Loucy (cell line): ENCODE results near the gene IL17RD.

Experiments
- H2AFZ ChIP-seq: fragments of 200-600 bp; sonication (generic); 2 replicates; pipeline ENCODE4 v1.6.0; 2016; ENCODE audit warnings: antibody characterized with exemption, mild to moderate bottlenecking, low read length, moderate library complexity
- H3F3A ChIP-seq: fragments of 200-600 bp; 2 replicates; pipeline ENCODE4 v1.6.0; 2016; ENCODE audit warnings: antibody characterized with exemption, low read depth, mild to moderate bottlenecking
- H3K27me3 ChIP-seq: fragments of 200-600 bp; sonication (generic); 2 replicates; pipeline ENCODE4 v1.6.1; 2014; ENCODE audit warnings: low read length, mild to moderate bottlenecking; ENCODE audit not compliant: insufficient read depth, poor library complexity, severe bottlenecking
- H3K36me3 ChIP-seq: fragments of 200-600 bp; sonication (generic); 2 replicates; pipeline ENCODE4 v1.6.1; 2016; ENCODE audit warnings: low read length; ENCODE audit not compliant: insufficient read depth
- H3K4me1 ChIP-seq: fragments of 200-600 bp; sonication (generic); 2 replicates; pipeline ENCODE4 v1.5.1; 2014; ENCODE audit warnings: low read length, mild to moderate bottlenecking; ENCODE audit not compliant: insufficient read depth, poor library complexity, severe bottlenecking
- H3K4me2 ChIP-seq: fragments of 200-600 bp; sonication (generic); 2 replicates; pipeline ENCODE4 v1.6.0; 2014; ENCODE audit warnings: antibody characterized with exemption, low read length, low read depth, mild to moderate bottlenecking; ENCODE audit not compliant: poor library complexity, severe bottlenecking
- H3K4me3 ChIP-seq: fragments of 200-600 bp; sonication (generic); 2 replicates; pipeline ENCODE4 v1.5.1; 2014; ENCODE audit warnings: low read length, mild to moderate bottlenecking, mixed read lengths; ENCODE audit not compliant: poor library complexity, severe bottlenecking
- H3K79me2 ChIP-seq: fragments of 200-600 bp; sonication (generic); 2 replicates; pipeline ENCODE4 v1.6.1; 2014; ENCODE audit warnings: low read length; ENCODE audit not compliant: insufficient read depth
- H3K9ac ChIP-seq: fragments of 200-600 bp; sonication (generic); 2 replicates; pipeline ENCODE4 v1.6.0; 2014; ENCODE audit warnings: mild to moderate bottlenecking, low read depth, low read length, moderate library complexity; ENCODE audit not compliant: poor library complexity, severe bottlenecking
- H3K9me2 ChIP-seq: fragments of 200-600 bp; sonication (generic); replicated peaks from 2 replicates; pipeline ENCODE4 v1.6.1; 2016; ENCODE audit warnings: low read depth, low read length, mixed read lengths
- H3K9me3 ChIP-seq: fragments of 200-600 bp; sonication (generic); 2 replicates; pipeline ENCODE4 v1.6.1; 2014; ENCODE audit warnings: mild to moderate bottlenecking, antibody characterized with exemption, low read length, low read depth; ENCODE audit not compliant: insufficient read depth
- H4K20me1 ChIP-seq: fragments of 200-600 bp; sonication (generic); 2 replicates; pipeline ENCODE4 v1.6.0; 2014; ENCODE audit warnings: antibody characterized with exemption, low read length, mild to moderate bottlenecking; ENCODE audit not compliant: insufficient read depth, poor library complexity, severe bottlenecking
- CTCF ChIP-seq: fragments of 200-600 bp; sonication (generic); conservative IDR thresholded peaks from 2 replicates; pipeline ENCODE4 v1.5.1; 2014; ENCODE audit warnings: mild to moderate bottlenecking, antibody characterized with exemption, low read length
- EZH2phosphoT487 ChIP-seq: fragments of 200-600 bp; IDR thresholded peaks from 2 replicates; pipeline ENCODE4 v1.6.1; 2018; ENCODE audit warnings: antibody characterized with exemption, mild to moderate bottlenecking, moderate library complexity, borderline replicate concordance

IL17RD gene

GRCh38 chr3:57179580-57180410, 14.6 kb upstream of the IL17RD start:
- Histone ChIP-seq H3K4me2 (no peak overlapping the region), H3K79me2 (no peaks in the 10 kb centered on the region), H3K9me3 (no peaks in the 10 kb centered on the region), H2AFZ (no peak overlapping the region), H3K4me3 (no peak overlapping the region), H4K20me1 (no peaks in the 10 kb centered on the region), H3F3A (no peaks in the 10 kb centered on the region), H3K27me3 (no peaks in the 10 kb centered on the region), H3K4me1 (no peaks in the 10 kb centered on the region), H3K9me2 (no peaks in the 10 kb centered on the region), H3K9ac (no peak overlapping the region), H3K36me3 (no peaks in the 10 kb centered on the region)
- TF ChIP-seq CTCF, result peak; percentile 77
- no peak for TF ChIP-seq EZH2phosphoT487

GRCh38 chr3:57176045-57176444, 10.9 kb upstream of the IL17RD start:
- no peak for TF ChIP-seq CTCF
- TF ChIP-seq EZH2phosphoT487, result no peak
- no peak overlapping the region for H2AFZ ChIP-seq
- no peaks in the 10 kb centered on the region for H3K36me3 ChIP-seq
- H3F3A ChIP-seq, result no peaks in the 10 kb centered on the region
- H3K27me3 ChIP-seq, result no peaks in the 10 kb centered on the region
- H3K4me3 ChIP-seq, result no peak overlapping the region
- no peaks in the 10 kb centered on the region for H3K9me3 ChIP-seq
- no peaks in the 10 kb centered on the region for H3K4me1 ChIP-seq
- H3K4me2 ChIP-seq, result no peak overlapping the region
- no peaks in the 10 kb centered on the region for H4K20me1 ChIP-seq
- H3K79me2 ChIP-seq, result no peaks in the 10 kb centered on the region
- H3K9me2 ChIP-seq, result no peaks in the 10 kb centered on the region
- H3K9ac ChIP-seq, result no peak overlapping the region

DNA sequence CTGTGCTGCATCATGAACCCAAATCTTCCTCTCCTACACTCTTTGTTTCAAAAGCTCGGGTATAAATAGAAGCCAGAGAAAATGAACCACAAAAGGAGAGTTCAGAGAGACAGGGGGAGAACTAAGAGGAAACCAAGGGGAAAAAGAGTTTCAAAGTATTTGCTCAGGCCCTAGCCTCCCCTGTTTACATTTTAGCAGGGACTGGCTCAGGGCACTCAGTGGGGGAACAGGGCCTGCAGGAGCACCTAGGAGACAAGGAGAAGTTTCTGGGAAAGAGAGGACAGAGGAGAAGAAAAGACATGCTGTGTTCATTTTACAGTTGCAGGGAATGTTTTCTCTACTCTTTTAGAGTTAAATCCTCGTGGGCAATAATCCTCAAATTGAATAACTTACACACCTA, 8.5 kb upstream of the IL17RD start:
- no peak overlapping the region for H3K4me3 ChIP-seq
- no peaks in the 10 kb centered on the region for H3K4me1 ChIP-seq
- no peak overlapping the region for H3K4me2 ChIP-seq
- no peaks in the 10 kb centered on the region for H4K20me1 ChIP-seq
- no peaks in the 10 kb centered on the region for H3K9me2 ChIP-seq
- no peaks in the 10 kb centered on the region for H3K36me3 ChIP-seq
- H3K79me2 ChIP-seq, result no peaks in the 10 kb centered on the region
- no peaks in the 10 kb centered on the region for H3K27me3 ChIP-seq
- H3K9ac ChIP-seq, result no peak overlapping the region
- no peak overlapping the region for H2AFZ ChIP-seq
- H3K9me3 ChIP-seq, result no peaks in the 10 kb centered on the region
- H3F3A ChIP-seq, result no peaks in the 10 kb centered on the region
- no peak for TF ChIP-seq CTCF
- TF ChIP-seq EZH2phosphoT487, result no peak
